Measurements from ENCODE around the gene BDKRB2. TPM values are rescaled to one million over a fixed set of nuclear protein-coding genes. Genes with fewer than 3 reads are reported as not detected.

Gene BDKRB2
- total and polyA plus RNA-seq, 2 of the 8 experiments (the other 6 are each of a cell fraction or from before 2014, with no cell fraction given) = 0.13 to 0.21 TPM

DNA sequence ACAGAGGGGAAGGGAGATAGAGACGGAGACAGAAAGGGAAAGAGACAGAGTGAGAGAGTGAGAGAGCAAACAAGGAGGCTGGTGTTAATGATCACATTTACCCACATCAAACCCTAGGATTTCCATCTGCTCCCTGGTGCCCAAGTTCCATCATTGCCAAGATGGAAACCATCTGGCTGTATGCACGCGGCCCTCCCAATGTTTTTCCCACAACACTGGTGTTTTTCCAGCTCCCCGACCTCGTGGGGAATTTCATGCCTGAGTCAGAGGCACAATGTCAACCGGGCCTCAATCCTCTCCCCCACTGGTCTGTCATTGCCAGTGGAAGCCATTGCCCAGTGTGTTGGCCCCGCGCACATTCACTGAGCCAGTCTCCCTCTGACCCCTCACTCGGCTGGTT, 19.9 kb upstream of the BDKRB2 start (continued):
- TF ChIP-seq, protein P1, sequence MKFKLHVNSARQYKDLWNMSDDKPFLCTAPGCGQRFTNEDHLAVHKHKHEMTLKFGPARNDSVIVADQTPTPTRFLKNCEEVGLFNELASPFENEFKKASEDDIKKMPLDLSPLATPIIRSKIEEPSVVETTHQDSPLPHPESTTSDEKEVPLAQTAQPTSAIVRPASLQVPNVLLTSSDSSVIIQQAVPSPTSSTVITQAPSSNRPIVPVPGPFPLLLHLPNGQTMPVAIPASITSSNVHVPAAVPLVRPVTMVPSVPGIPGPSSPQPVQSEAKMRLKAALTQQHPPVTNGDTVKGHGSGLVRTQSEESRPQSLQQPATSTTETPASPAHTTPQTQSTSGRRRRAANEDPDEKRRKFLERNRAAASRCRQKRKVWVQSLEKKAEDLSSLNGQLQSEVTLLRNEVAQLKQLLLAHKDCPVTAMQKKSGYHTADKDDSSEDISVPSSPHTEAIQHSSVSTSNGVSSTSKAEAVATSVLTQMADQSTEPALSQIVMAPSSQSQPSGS (IDR thresholded peaks at IDR 0.05; ENCODE audit: low read length) = no peak
- TF ChIP-seq SP2 (IDR thresholded peaks at IDR 0.05; ENCODE audit: low read length) = no peak
- TF ChIP-seq JUN (IDR thresholded peaks at IDR 0.05; ENCODE audit: low read depth, low read length) = no peak

All from H1 (cell line).